Ovary (tissue), 3 donors: ENCODE data around the gene C2orf68.
"Not testable (repeated sequence)": the region's sequence is repeated elsewhere in the genome, so short reads cannot be mapped to it uniquely, and the experiment has no call there.

Source experiments
- EP300 ChIP-seq: sonication (generic); formaldehyde crosslinking; IDR thresholded peaks from one replicate; pipeline ENCODE4 v1.6.1; 2017; ENCODE audit warnings: antibody characterized with exemption
- POLR2A ChIP-seq: fragments of 450-650 bp; IDR thresholded peaks from one replicate; pipeline ENCODE4 v1.6.1; 2017; ENCODE audit warnings: antibody characterized with exemption, mild to moderate bottlenecking, moderate library complexity
- TF ChIP-seq, protein P1 (sequence below), 3 donors: fragments of 450-650 bp in 2 of 3; fragments of 200-600 bp in 1 of 3; IDR thresholded peaks; one replicate each; pipeline versions ENCODE4 v1.5.1 to v1.8.0; 2016 to 2022; ENCODE audit warnings: antibody characterized with exemption in 3 of 3, mild to moderate bottlenecking in 1 of 3
- donor health status: DM: no; HTN: no; CAD: no.

DNA sequence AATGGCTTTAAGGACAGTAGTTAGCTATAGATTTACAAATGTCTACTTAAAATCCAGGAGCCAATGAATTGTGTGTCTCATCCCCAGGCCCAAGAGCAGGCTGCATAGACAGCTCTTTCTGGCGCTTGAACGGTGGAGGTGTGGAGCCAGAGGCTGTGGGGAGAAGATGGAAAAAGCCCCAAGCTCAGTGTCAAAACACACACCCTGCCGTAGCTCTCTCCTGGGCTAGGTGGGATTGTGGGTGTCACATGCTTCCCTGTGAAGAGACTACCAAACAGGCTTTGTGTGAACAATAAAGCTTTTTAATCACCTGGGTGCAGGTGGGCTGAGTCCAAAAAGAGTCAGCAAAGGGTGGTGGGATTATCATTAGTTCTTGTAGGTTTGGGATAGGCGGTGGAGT, 45.5 kb upstream of the C2orf68 start:
- TF ChIP-seq, protein P1, sequence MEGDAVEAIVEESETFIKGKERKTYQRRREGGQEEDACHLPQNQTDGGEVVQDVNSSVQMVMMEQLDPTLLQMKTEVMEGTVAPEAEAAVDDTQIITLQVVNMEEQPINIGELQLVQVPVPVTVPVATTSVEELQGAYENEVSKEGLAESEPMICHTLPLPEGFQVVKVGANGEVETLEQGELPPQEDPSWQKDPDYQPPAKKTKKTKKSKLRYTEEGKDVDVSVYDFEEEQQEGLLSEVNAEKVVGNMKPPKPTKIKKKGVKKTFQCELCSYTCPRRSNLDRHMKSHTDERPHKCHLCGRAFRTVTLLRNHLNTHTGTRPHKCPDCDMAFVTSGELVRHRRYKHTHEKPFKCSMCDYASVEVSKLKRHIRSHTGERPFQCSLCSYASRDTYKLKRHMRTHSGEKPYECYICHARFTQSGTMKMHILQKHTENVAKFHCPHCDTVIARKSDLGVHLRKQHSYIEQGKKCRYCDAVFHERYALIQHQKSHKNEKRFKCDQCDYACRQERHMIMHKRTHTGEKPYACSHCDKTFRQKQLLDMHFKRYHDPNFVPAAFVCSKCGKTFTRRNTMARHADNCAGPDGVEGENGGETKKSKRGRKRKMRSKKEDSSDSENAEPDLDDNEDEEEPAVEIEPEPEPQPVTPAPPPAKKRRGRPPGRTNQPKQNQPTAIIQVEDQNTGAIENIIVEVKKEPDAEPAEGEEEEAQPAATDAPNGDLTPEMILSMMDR (IDR thresholded peaks at IDR 0.05): not testable (repeated sequence)
- TF ChIP-seq POLR2A, EP300: not testable (repeated sequence)
